ENCODE results near the gene ARL13B.

ARL13B gene

GRCh38 chr3:93983408-93983807 lies 3.5 kb downstream of the ARL13B start:
- DNase-seq (ENCODE audit: low read depth, low spot score) = no peak
- Histone ChIP-seq H3K36me3 (ENCODE audit: insufficient read depth, insufficient read length, low read length) (no peaks in the 10 kb centered on the region), H3K9me3 (ENCODE audit: insufficient read depth, low read length) (no peaks in the 10 kb centered on the region), H3K4me3 (ENCODE audit: insufficient read length, low read depth) (no peak overlapping the region), H3K9ac (ENCODE audit: insufficient read length, low read depth) (no peak overlapping the region), H3K4me1 (ENCODE audit: insufficient read depth, insufficient read length) (no peaks in the 10 kb centered on the region), H3K27me3 (ENCODE audit: insufficient read depth, insufficient read length) (no peaks in the 10 kb centered on the region)
- TF ChIP-seq SUZ12 (IDR thresholded peaks at IDR 0.05; ENCODE audit: extremely low read depth, insufficient read depth, insufficient read length) (no peak), YY1 (IDR thresholded peaks at IDR 0.05; ENCODE audit: insufficient read depth, insufficient read length) (no peak), ZNF274 (IDR thresholded peaks at IDR 0.05; ENCODE audit: low read depth, low read length) (no peak)

- no peak for TF ChIP-seq SUZ12 (IDR thresholded peaks at IDR 0.05; ENCODE audit: extremely low read depth, insufficient read depth, insufficient read length)
- peaks cover 2% of the 10 kb centered on the region for H3K36me3 ChIP-seq (ENCODE audit: insufficient read depth, insufficient read length, low read length)
- no peaks in the 10 kb centered on the region for H3K27me3 ChIP-seq (ENCODE audit: insufficient read depth, insufficient read length)
- no peaks in the 10 kb centered on the region for H3K4me1 ChIP-seq (ENCODE audit: insufficient read depth, insufficient read length)
- H3K4me3 ChIP-seq (ENCODE audit: insufficient read length, low read depth) = no peak overlapping the region
- H3K9ac ChIP-seq (ENCODE audit: insufficient read length, low read depth) = no peak overlapping the region
- H3K9me3 ChIP-seq (ENCODE audit: insufficient read depth, low read length) = no peaks in the 10 kb centered on the region
- no peak for DNase-seq (ENCODE audit: low read depth, low spot score)
Measured at GRCh38 chr3:93984618-93985017, 4.7 kb downstream of the ARL13B start.

- DNase-seq (ENCODE audit: low read depth, low spot score) = no peak
Measured at GRCh38 chr3:93988283-93988682, 8.3 kb downstream of the ARL13B start.

GRCh38 chr3:93988764-93989163 lies 8.8 kb downstream of the ARL13B start:
- Histone ChIP-seq H3K27me3 (ENCODE audit: insufficient read depth, insufficient read length) (no peaks in the 10 kb centered on the region), H3K9me3 (ENCODE audit: insufficient read depth, low read length) (no peaks in the 10 kb centered on the region), H3K4me3 (ENCODE audit: insufficient read length, low read depth) (no peak overlapping the region), H3K9ac (ENCODE audit: insufficient read length, low read depth) (no peak overlapping the region), H3K36me3 (ENCODE audit: insufficient read depth, insufficient read length, low read length) (peaks cover 2% of the 10 kb centered on the region), H3K4me1 (ENCODE audit: insufficient read depth, insufficient read length) (no peaks in the 10 kb centered on the region)
- TF ChIP-seq YY1 (IDR thresholded peaks at IDR 0.05; ENCODE audit: insufficient read depth, insufficient read length) = no peak
- TF ChIP-seq SUZ12 (IDR thresholded peaks at IDR 0.05; ENCODE audit: extremely low read depth, insufficient read depth, insufficient read length) = no peak
- TF ChIP-seq ZNF274 (IDR thresholded peaks at IDR 0.05; ENCODE audit: low read depth, low read length) = no peak
- no peak for DNase-seq (ENCODE audit: low read depth, low spot score)

More at GRCh38 chr3:93988283-93988682, 8.3 kb downstream of the ARL13B start:
- H3K9ac ChIP-seq (ENCODE audit: insufficient read length, low read depth) = no peak overlapping the region
- no peak for TF ChIP-seq SUZ12 (IDR thresholded peaks at IDR 0.05; ENCODE audit: extremely low read depth, insufficient read depth, insufficient read length)
- no peaks in the 10 kb centered on the region for H3K4me1 ChIP-seq (ENCODE audit: insufficient read depth, insufficient read length)
- H3K36me3 ChIP-seq (ENCODE audit: insufficient read depth, insufficient read length, low read length) = peaks cover 2% of the 10 kb centered on the region
- no peak overlapping the region for H3K4me3 ChIP-seq (ENCODE audit: insufficient read length, low read depth)
- H3K9me3 ChIP-seq (ENCODE audit: insufficient read depth, low read length) = no peaks in the 10 kb centered on the region
- H3K27me3 ChIP-seq (ENCODE audit: insufficient read depth, insufficient read length) = no peaks in the 10 kb centered on the region

DNA sequence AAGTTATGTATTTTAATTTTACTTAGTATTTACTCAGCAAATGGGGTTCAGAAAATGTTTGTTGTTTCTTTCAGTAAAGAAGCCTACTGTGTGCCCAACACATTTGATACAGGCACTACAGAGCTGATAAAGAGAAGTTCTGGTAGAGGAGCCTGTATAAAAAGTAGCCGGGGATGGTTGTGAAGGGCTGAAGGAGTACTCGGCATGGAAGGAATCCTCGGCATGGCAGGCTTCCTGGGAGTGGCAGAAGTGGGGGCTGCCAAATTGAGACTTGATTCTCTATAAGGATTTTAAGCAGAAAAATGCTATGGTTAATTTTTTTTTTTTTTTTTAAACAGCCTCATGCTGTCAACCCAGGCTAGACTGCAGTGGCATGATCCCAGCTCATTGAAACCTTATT lies 9.3 kb downstream of the ARL13B start:
- Histone ChIP-seq H3K4me3 (ENCODE audit: insufficient read length, low read depth) (no peak overlapping the region), H3K36me3 (ENCODE audit: insufficient read depth, insufficient read length, low read length) (peaks cover 2% of the 10 kb centered on the region), H3K27me3 (ENCODE audit: insufficient read depth, insufficient read length) (no peaks in the 10 kb centered on the region), H3K9me3 (ENCODE audit: insufficient read depth, low read length) (no peaks in the 10 kb centered on the region), H3K9ac (ENCODE audit: insufficient read length, low read depth) (no peak overlapping the region), H3K4me1 (ENCODE audit: insufficient read depth, insufficient read length) (no peaks in the 10 kb centered on the region)
- DNase-seq (ENCODE audit: low read depth, low spot score) = no peak
- TF ChIP-seq SUZ12 (IDR thresholded peaks at IDR 0.05; ENCODE audit: extremely low read depth, insufficient read depth, insufficient read length) (no peak), ZNF274 (IDR thresholded peaks at IDR 0.05; ENCODE audit: low read depth, low read length) (no peak), YY1 (IDR thresholded peaks at IDR 0.05; ENCODE audit: insufficient read depth, insufficient read length) (no peak)

GRCh38 chr3:93991631-93992030 lies 11.7 kb downstream of the ARL13B start:
- peaks cover 6% of the 10 kb centered on the region for H3K36me3 ChIP-seq (ENCODE audit: insufficient read depth, insufficient read length, low read length)
- H3K4me3 ChIP-seq (ENCODE audit: insufficient read length, low read depth) = no peak overlapping the region
- TF ChIP-seq YY1 (IDR thresholded peaks at IDR 0.05; ENCODE audit: insufficient read depth, insufficient read length) (no peak), SUZ12 (IDR thresholded peaks at IDR 0.05; ENCODE audit: extremely low read depth, insufficient read depth, insufficient read length) (no peak), ZNF274 (IDR thresholded peaks at IDR 0.05; ENCODE audit: low read depth, low read length) (no peak)
- DNase-seq (ENCODE audit: low read depth, low spot score) = no peak
- no peak overlapping the region for H3K9ac ChIP-seq (ENCODE audit: insufficient read length, low read depth)
- no peaks in the 10 kb centered on the region for H3K27me3 ChIP-seq (ENCODE audit: insufficient read depth, insufficient read length)
- H3K4me1 ChIP-seq (ENCODE audit: insufficient read depth, insufficient read length) = no peaks in the 10 kb centered on the region
- no peaks in the 10 kb centered on the region for H3K9me3 ChIP-seq (ENCODE audit: insufficient read depth, low read length)

GRCh38 chr3:93992207-93992606 lies 12.3 kb downstream of the ARL13B start:
- no peak for DNase-seq (ENCODE audit: low read depth, low spot score)
- H3K9me3 ChIP-seq (ENCODE audit: insufficient read depth, low read length) = no peaks in the 10 kb centered on the region
- H3K27me3 ChIP-seq (ENCODE audit: insufficient read depth, insufficient read length) = no peaks in the 10 kb centered on the region
- peaks cover 11% of the 10 kb centered on the region for H3K36me3 ChIP-seq (ENCODE audit: insufficient read depth, insufficient read length, low read length)
- H3K4me1 ChIP-seq (ENCODE audit: insufficient read depth, insufficient read length) = no peaks in the 10 kb centered on the region
- no peak overlapping the region for H3K9ac ChIP-seq (ENCODE audit: insufficient read length, low read depth)
- no peak overlapping the region for H3K4me3 ChIP-seq (ENCODE audit: insufficient read length, low read depth)
- TF ChIP-seq SUZ12 (IDR thresholded peaks at IDR 0.05; ENCODE audit: extremely low read depth, insufficient read depth, insufficient read length) (no peak), ZNF274 (IDR thresholded peaks at IDR 0.05; ENCODE audit: low read depth, low read length) (no peak), YY1 (IDR thresholded peaks at IDR 0.05; ENCODE audit: insufficient read depth, insufficient read length) (no peak)

DNA sequence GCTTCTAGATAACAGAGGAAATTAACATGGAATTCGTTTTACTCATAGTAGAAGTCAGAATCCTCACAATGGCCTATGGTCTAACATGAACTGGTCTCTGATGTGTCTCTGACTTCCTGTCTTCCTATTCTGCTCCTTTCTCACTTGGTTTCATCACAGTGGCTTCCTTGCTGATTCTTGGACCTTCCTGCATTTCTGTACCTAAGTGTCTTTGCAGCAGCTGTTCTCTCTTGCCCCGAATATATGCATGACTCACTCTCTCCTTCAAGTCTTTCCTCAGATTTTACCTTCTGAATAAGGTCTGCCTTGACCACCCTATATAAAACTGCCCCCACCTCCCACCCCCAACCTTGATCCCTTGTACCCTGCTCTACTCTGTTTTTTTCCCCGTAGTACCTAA lies 14.1 kb downstream of the ARL13B start:
- Histone ChIP-seq H3K27me3 (ENCODE audit: insufficient read depth, insufficient read length) (no peaks in the 10 kb centered on the region), H3K9ac (ENCODE audit: insufficient read length, low read depth) (no peak overlapping the region), H3K9me3 (ENCODE audit: insufficient read depth, low read length) (no peaks in the 10 kb centered on the region), H3K36me3 (ENCODE audit: insufficient read depth, insufficient read length, low read length) (peaks cover 11% of the 10 kb centered on the region), H3K4me1 (ENCODE audit: insufficient read depth, insufficient read length) (no peaks in the 10 kb centered on the region), H3K4me3 (ENCODE audit: insufficient read length, low read depth) (no peak overlapping the region)
- no peak for TF ChIP-seq ZNF274 (IDR thresholded peaks at IDR 0.05; ENCODE audit: low read depth, low read length)
- no peak for TF ChIP-seq SUZ12 (IDR thresholded peaks at IDR 0.05; ENCODE audit: extremely low read depth, insufficient read depth, insufficient read length)
- no peak for TF ChIP-seq YY1 (IDR thresholded peaks at IDR 0.05; ENCODE audit: insufficient read depth, insufficient read length)
- DNase-seq (ENCODE audit: low read depth, low spot score) = no peak
